GM19455 (cell line): ENCODE results near the gene NAA25.
"Not testable (repeated sequence)": the region's sequence is repeated elsewhere in the genome, so short reads cannot be mapped to it uniquely, and the experiment has no call there.

ENCODE experiments used
- ATAC-seq: cut with Tn5 transposase; IDR thresholded peaks from one replicate; pipeline ENCODE4 v1.9.1; 2021; ENCODE audit not compliant: unreplicated experiment

Gene NAA25

GRCh38 chr12:112063273-112063672, 45.3 kb downstream of the NAA25 start:
- ATAC-seq: no peak

DNA sequence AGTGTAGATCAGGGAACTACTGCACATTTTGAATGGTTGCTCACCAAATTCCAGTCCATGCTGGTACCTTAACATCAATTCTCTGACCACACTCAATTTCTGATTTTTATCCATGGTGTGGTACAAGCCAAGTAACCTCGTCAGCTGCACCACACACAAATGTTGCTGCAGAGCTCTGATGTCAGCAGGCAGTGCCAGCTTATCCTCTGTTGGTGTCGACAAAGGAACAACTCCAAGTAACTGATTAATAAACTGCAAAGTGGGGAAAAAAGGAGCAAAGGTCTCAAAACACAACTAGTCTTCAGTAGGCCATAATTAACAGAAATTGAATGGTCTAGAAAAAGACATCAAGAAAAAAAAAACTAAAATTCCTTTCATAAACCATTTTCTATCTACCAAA, 47.4 kb downstream of the NAA25 start:
- ATAC-seq: no peak

DNA sequence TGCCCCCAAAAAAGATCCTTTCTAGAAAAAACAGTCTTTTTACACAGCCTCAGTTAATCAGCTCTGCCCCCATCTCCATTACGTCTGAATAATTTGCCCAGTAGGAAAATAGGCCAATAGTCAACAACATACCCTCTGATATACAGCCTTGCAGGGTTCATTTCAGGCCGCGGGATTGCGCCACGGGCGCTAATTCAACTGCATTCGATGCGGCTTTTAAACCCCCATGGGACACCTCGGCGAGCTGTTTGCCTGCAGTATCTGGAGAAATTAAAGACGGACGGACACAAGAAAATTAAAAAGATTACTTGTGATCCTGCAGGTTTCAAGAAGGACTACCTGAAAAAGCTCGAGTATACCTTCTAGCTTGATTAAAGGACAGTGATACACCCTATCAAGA, 59.2 kb downstream of the NAA25 start:
- no peak for ATAC-seq

GRCh38 chr12:112046003-112046402, 62.6 kb downstream of the NAA25 start:
- no peak for ATAC-seq

DNA sequence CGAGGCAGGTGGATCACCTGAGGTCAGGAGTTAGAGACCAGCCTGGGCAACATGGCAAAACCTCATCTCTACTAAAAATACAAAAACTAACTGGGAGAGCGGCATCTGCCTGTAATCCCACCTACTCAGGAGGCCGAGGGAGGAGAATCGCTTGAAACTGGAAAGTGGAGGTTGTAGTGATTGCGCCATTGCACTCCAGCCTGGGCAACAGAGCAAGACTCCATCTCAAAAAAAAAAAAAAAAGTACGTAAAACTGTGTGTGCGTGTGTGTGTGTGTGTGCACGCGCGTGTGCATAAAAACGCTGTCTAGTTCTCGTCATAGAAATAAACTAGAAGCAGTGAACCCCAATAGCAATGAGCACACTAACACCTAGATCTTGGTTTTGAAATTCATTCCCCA, 72.0 kb downstream of the NAA25 start:
- not testable (repeated sequence) for ATAC-seq

- no peak for ATAC-seq
Observed at GRCh38 chr12:112035219-112035785, 73.3 kb downstream of the NAA25 start.

- no peak for ATAC-seq
Observed at GRCh38 chr12:112032292-112032691, 76.3 kb downstream of the NAA25 start.

- no peak for ATAC-seq
Observed at GRCh38 chr12:112031472-112031871, 77.1 kb downstream of the NAA25 start.

DNA sequence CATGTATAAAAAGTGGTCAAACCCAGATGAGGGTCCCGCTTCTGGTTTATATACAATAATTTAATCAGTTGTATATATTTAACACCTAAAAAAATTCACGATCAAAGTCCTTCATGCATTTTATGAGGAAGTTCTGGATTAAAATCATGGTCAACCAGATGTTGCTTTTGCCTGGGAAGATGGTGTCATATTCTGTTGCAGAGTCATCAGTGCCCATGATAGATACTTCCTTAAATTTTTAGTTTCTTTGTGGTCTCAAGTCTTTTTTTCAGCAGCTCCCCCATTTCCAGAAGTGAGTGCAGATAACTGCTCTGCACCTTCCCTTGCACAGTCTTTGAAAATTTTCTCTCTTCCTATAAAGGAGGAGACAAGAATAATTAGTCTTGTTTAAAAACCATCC, 79.3 kb downstream of the NAA25 start:
- ATAC-seq: no peak

DNA sequence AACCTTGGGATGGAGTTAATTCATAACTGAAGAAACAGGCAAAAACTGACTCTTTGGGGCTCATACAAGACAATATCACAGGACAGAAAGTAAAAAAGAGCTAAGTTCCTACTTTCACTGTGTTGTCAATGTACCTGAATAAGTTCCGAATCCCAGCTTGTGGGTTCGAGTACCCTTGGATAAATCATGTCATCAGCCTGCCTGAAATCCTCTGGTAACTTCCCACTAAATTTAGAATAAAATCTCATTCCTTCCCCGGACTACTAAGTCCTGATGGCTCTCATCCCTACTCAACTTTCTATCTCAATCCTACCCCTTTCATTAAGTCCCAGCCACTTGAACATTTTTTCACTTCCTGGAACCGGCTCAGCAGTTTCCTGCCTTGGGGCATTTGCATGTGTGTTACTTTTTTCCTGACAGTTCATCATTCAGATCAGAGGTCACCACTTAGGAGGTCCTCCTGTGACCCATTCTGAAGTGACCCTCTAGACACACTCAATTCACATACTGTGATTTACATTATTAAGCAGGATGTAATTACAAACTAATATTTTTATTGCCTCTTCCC, 82.7 kb downstream of the NAA25 start:
- ATAC-seq: no peak

- ATAC-seq: no peak
Observed at GRCh38 chr12:112023759-112024396, 84.7 kb downstream of the NAA25 start.

- no peak for ATAC-seq
Observed at GRCh38 chr12:112022241-112023016, 86.2 kb downstream of the NAA25 start.

DNA sequence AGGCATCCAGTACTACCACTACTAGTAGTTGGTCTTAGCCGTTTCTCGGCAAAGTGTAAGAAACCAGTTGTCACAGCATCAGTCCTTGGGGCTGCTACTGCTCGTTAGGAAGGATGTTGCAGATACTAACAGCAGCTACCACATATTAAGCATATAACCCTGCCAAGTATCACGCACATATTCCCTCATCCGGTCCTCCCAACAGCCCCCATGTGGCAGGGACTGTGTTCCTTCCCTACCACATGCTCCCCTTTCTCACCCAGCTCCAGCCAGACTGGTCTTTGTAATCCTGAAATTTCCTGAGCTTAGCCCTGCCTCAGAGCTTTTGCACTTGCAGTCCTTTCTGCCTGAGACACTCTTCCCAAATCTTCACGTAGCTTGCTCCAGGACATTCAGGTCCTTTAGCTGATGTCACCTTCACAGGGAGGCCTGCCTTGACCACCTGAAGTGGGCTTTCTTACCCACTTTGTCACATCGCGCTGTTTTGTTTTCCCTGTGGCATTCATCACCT, 87.6 kb downstream of the NAA25 start:
- ATAC-seq: no peak

- ATAC-seq: no peak
Observed at GRCh38 chr12:112018571-112019237, 89.9 kb downstream of the NAA25 start.

- ATAC-seq: no peak
Observed at GRCh38 chr12:112017041-112017440, 91.5 kb downstream of the NAA25 start.

GRCh38 chr12:112015938-112016337, 92.6 kb downstream of the NAA25 start:
- no peak for ATAC-seq

- peak; percentile 20 for ATAC-seq
Observed at GRCh38 chr12:112013601-112014402, 94.8 kb downstream of the NAA25 start.

DNA sequence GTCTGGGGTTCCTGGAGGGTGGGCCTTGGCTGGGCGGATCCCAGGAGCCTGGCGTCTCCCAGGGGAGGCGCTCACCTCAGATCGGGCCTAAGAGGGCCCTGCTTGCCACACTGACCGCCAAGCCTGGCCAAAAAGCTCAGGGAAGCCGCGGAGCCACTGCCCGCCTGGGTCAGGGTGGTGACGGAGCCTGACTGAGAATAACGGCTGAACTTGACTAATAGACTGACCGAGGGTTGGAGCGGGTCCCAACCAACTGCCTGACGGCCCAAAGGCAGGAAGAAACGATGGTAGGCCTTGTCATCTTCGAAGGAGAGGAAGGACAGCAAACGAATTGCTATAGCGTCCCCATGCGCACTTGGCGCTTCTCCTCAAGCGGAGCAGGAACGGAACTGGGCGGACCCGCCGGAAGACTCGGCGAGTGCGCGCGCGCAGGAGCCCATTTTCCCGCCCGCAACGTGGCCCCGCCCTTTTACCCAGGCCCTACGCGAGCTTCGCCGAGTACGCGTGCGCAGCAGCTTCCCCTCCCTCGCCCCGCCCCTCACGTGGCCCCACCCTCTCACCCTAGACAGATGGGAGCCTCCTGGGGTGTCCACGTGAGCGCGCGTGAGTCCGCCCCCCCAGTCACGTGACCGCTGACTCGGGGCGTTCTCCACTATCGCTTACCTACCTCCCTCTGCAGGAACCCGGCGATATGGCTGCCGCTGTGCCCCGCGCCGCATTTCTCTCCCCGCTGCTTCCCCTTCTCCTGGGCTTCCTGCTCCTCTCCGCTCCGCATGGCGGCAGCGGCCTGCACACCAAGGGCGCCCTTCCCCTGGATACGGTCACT, 95.6 kb downstream of the NAA25 start, which contains the start of the genes ERP29 and TMEM116:
TSS of gene ERP29 (plus strand) at position 652 of the 826 bp plus-strand sequence. CDS start at position 692, 40 bp downstream.
TSS of gene TMEM116 (minus strand) at position 391 of the 826 bp plus-strand sequence. CDS start 7,895 bp downstream, outside the sequence.
- peak; percentile 61 for ATAC-seq

- ATAC-seq: no peak
Observed at GRCh38 chr12:112011685-112012084, 96.9 kb downstream of the NAA25 start.
